PC-3 (cell line): ENCODE results near the gene GPS2.

Source experiments
- CTCF ChIP-seq: fragments of 300-600 bp; sonication (generic); conservative IDR thresholded peaks from 2 replicates; pipeline ENCODE4 v1.5.1; 2017; ENCODE audit warnings: antibody characterized with exemption, low read depth, mild to moderate bottlenecking, low read length
- EZH2 ChIP-seq: fragments of 300-600 bp; sonication (generic); IDR thresholded peaks from one replicate; pipeline ENCODE4 v1.6.1; 2017; ENCODE audit warnings: antibody characterized with exemption, mild to moderate bottlenecking, low read length; ENCODE audit not compliant: unreplicated experiment

DNA sequence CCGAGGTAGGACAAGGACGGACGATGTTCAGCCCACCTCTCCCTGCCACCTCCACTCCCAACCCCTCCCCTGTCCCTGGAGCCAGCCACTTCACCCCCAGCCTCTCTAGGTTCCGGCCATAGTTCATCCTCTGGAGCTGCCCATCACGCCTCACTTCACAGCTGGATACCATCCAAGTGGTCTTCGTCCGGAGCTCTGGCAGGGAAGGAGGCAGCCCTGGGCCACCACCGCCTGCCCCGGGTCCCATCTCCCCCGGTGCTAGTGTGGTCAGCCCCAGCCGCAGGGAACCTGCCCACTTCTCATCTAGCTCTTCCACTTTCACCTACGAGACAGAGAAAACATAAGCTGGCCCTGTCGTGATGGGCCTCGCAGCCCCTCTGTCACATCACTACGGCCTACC, 6.3 kb upstream of the GPS2 start:
- TF ChIP-seq CTCF (no peak), EZH2 (no peak)
